ENCODE results near the gene KEL. TPM values are rescaled to one million over a fixed set of nuclear protein-coding genes. Genes with fewer than 3 reads are reported as not detected.

KEL gene
- total and polyA plus RNA-seq, 2 of the 4 experiments (the other 2 are of a cell fraction), result 0.03 TPM; not detected in 1

DNA sequence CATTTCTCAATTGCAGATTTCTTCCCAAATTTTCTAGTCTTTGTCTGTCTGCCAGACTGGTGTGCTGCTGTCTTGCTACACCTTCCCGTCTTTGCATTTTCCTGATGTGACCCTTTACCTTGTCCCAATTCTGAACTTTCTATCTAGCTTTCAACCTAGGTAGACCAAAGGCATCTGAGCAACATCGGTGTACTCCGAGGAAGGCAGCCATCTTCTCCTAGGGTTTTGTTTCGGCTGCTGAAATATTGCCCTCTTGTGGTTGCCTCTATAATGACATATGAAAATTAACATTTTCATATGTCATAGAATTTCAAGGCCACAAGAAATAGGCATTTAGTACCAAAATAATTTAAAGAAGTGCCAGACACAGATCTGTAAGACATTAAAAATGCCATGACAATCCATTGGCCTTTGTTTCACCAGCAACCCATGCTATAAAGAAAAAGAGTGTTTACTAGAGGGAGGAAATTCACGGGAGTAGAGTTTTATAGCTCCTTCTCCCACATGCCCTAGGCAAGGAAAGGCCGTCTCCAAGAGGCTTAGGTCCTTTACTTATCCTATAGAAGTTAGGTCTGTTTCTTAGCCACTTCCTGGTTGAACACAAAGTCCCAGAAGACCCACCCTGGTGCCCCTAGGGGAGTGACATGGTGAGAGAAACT lies 41.4 kb upstream of the KEL start:
- TF ChIP-seq ELK1 (IDR thresholded peaks at IDR 0.05; ENCODE audit: borderline replicate concordance, low read depth, low read length), result no peak
- TF ChIP-seq FOS (IDR thresholded peaks at IDR 0.05; ENCODE audit: low read depth, low read length), result no peak
- no peak for TF ChIP-seq RCOR1 (IDR thresholded peaks at IDR 0.05; ENCODE audit: insufficient replicate concordance, low read length)
- TF ChIP-seq MAFK (IDR thresholded peaks at IDR 0.05; ENCODE audit: low read depth, low read length), result no peak
- no peak for TF ChIP-seq POLR2A (IDR thresholded peaks at IDR 0.05; ENCODE audit: low read depth, low read length)
- no peak for TF ChIP-seq MXI1 (IDR thresholded peaks at IDR 0.05; ENCODE audit: borderline replicate concordance, low read depth, low read length)
- TF ChIP-seq RFX5 (IDR thresholded peaks at IDR 0.05; ENCODE audit: low read depth, low read length), result no peak
- TF ChIP-seq BHLHE40 (IDR thresholded peaks at IDR 0.05; ENCODE audit: low read depth, low read length), result no peak
- no peak for TF ChIP-seq CEBPB (IDR thresholded peaks at IDR 0.05; ENCODE audit: low read depth, low read length)
- peak; percentile 49 for TF ChIP-seq RAD21 (IDR thresholded peaks at IDR 0.05; ENCODE audit: low read length)
- TF ChIP-seq CTCF (conservative IDR thresholded peaks at IDR 0.05; ENCODE audit: low read depth, low read length), result peak; percentile 75
- no peak for TF ChIP-seq MAZ (IDR thresholded peaks at IDR 0.05; ENCODE audit: borderline replicate concordance, low read depth, low read length)
- TF ChIP-seq NFE2L2 (IDR thresholded peaks at IDR 0.05; ENCODE audit: low read depth, low read length), result no peak
- peak; percentile 58 for TF ChIP-seq SMC3 (IDR thresholded peaks at IDR 0.05; ENCODE audit: low read depth, low read length)
- TF ChIP-seq, protein P1, sequence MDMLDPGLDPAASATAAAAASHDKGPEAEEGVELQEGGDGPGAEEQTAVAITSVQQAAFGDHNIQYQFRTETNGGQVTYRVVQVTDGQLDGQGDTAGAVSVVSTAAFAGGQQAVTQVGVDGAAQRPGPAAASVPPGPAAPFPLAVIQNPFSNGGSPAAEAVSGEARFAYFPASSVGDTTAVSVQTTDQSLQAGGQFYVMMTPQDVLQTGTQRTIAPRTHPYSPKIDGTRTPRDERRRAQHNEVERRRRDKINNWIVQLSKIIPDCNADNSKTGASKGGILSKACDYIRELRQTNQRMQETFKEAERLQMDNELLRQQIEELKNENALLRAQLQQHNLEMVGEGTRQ (IDR thresholded peaks at IDR 0.05; ENCODE audit: low read depth, low read length), result no peak
- dilution Hi-C loops (cut with HindIII; ENCODE audit: low sequenced_read_pairs, unreplicated experiment) (no loop called here), intact Hi-C loops (cut with micrococcal nuclease) (loop anchor here (1.0 to 10.0 kb wide), 4 partner anchors 149 to 469 kb away; no protein-coding TSS in a partner anchor), in situ Hi-C loops (cut with MboI; ENCODE audit: low sequenced_read_pairs) (loop anchor here (25.0 kb wide), 1 partner anchor 434 kb away; the partner anchor contains the start of gene TAS2R60)
- Histone ChIP-seq H2BK20ac (ENCODE audit: low read depth, low read length) (no peak overlapping the region), H2AFZ (replicated peaks; ENCODE audit: low read length, poor library complexity) (peak overlapping the region; percentile 87), H2BK15ac (ENCODE audit: low read depth, low read length) (no peak overlapping the region), H3K9me1 (ENCODE audit: insufficient read depth, low read length) (no peaks in the 10 kb centered on the region), H3K14ac (replicated peaks; ENCODE audit: low read depth, low read length) (no peak overlapping the region), H2AK9ac (replicated peaks; ENCODE audit: low read depth, low read length, poor library complexity) (no peak overlapping the region), H4K20me1 (ENCODE audit: insufficient read depth, low read length) (no peaks in the 10 kb centered on the region), H3K4ac (ENCODE audit: low read depth, low read length) (no peak overlapping the region), H3K9ac (ENCODE audit: low read depth, low read length) (no peak overlapping the region), H4K91ac (ENCODE audit: insufficient read depth, low read depth, low read length) (no peak overlapping the region), H3K4me3 (ENCODE audit: insufficient read depth, low read depth, low read length) (peak overlapping the region; percentile 33; the same call in 1 of the 2 replicates), H3K23ac (ENCODE audit: low read depth, low read length) (no peak overlapping the region), H3K79me1 (ENCODE audit: low read depth in 1 of 2, low read length in 2 of 2) (no peaks in the 10 kb centered on the region), H4K5ac (ENCODE audit: low read depth, low read length) (no peak overlapping the region), H3K27ac (ENCODE audit: insufficient read depth, low read length) (no peak overlapping the region), H2BK5ac (ENCODE audit: low read depth, low read length, poor library complexity, severe bottlenecking) (no peak overlapping the region), H3K27me3 (ENCODE audit: control insufficient read depth, insufficient read depth, low read length) (peaks cover 2% of the 10 kb centered on the region; the same call in 1 of the 2 replicates), H3K4me2 (ENCODE audit: low read depth, low read length) (peak overlapping the region; percentile 82), H2AK5ac (ENCODE audit: low read depth, low read length) (no peak overlapping the region), H4K8ac (ENCODE audit: low read depth in 2 of 2, low read length in 2 of 2) (no peak overlapping the region), H3K36me3 (ENCODE audit: control insufficient read depth, insufficient read depth, low read length) (no peaks in the 10 kb centered on the region), H3K56ac (ENCODE audit: extremely low read depth, insufficient read depth, low read length) (no peak overlapping the region), H2BK120ac (ENCODE audit: low read depth, low read length) (no peak overlapping the region), H3K9me3 (ENCODE audit: control insufficient read depth, insufficient read depth, low read length) (no peaks in the 10 kb centered on the region), H3K4me1 (ENCODE audit: control insufficient read depth, insufficient read depth, low read length) (no peaks in the 10 kb centered on the region), H3K18ac (ENCODE audit: low read depth, low read length) (no peak overlapping the region)
- WGBS, 2 experiments (ENCODE audit: extremely low coverage in 2 of 2, insufficient read length in 1 of 2), result 35% methylated on average over 4 of the region's 6 CpGs; no CpG with 5 or more reads in 1 of the 2 experiments
- POLR2A ChIA-PET (ENCODE audit: unreplicated experiment), result no interaction called here
- CTCF ChIA-PET, result interaction anchor here (0.5 to 4.9 kb wide), 5 partner anchors 9 to 867 kb away, joined by 3 to 28 read pairs (median 4); no protein-coding TSS in a partner anchor
- ATAC-seq (ENCODE audit: low read depth) (peak; percentile 64; the same call in 1 of the 2 replicates), DNase-seq (peak; percentile 44)
- no TSS peak for BruUV-seq (replicated peaks)
